GM10248 (cell line): ENCODE data around the gene URAD.
A peak's percentile ranks its signal among the peaks of the same experiment; 100 is the strongest.

ENCODE experiments used
- CTCF ChIA-PET: fragments of 300-600 bp; sonication (Branson Sonifier 250); formaldehyde crosslinking; extraction: SDS; loops from one replicate; lab custom pipeline; 2021; ENCODE audit warnings: antibody characterized with exemption; lab: Yijun Ruan, JAX
- POLR2A ChIA-PET: fragments of 350-650 bp; sonication (Branson Sonifier 250); formaldehyde crosslinking; extraction: SDS; loops from one replicate; lab custom pipeline; 2020; ENCODE audit warnings: antibody characterized with exemption; lab: Yijun Ruan, JAX
- DNase-seq: peaks from one replicate; pipeline ENCODE4 v3.0.0; 2012; ENCODE audit errors: extremely low spot score
- CTCF ChIP-seq: IDR thresholded peaks from 2 replicates; pipeline ENCODE4 v1.5.1; 2012; ENCODE audit warnings: mild to moderate bottlenecking, low read depth; ENCODE audit errors: extremely low read depth, missing control alignments, control extremely low read depth

URAD gene

DNA sequence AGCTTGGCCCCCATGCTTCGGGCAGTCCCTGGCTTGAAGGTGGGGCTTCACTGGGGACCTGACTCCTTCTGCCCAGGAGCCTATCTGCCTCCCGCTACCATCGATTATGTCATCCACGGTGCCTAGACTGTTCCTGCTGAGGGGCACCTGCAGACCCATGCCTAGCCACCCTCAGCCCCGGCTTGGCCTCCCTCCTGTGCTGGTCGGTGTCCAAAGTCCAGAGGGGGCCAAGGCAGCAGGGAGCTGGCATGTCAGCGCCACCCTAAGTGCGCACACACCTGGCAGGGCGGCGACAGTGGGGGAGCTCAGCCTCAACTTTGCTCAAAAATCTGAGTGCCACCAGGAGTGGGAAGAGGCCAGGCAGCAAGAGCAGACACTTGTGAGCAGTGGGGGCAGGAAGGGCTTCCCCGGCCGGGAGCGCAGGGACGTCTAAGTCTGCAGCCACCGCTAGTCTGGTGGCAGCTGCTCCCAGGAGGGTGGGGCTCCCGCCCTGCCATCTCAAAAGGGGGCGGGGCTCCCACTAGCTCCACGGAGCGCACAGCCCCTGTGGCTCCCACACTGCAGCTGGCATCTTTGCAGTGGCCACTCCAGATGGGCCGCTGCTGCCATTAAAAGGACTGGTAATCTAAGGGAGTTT lies 13.5 kb upstream of the URAD start:
- TF ChIP-seq CTCF = no peak
- CTCF ChIA-PET = interaction anchor here (0.8 to 4.5 kb wide), 3 partner anchors 16 to 172 kb away, joined by 3 to 21 read pairs (median 3); no protein-coding TSS in a partner anchor
- POLR2A ChIA-PET = no interaction called here
- no peak for DNase-seq

DNA sequence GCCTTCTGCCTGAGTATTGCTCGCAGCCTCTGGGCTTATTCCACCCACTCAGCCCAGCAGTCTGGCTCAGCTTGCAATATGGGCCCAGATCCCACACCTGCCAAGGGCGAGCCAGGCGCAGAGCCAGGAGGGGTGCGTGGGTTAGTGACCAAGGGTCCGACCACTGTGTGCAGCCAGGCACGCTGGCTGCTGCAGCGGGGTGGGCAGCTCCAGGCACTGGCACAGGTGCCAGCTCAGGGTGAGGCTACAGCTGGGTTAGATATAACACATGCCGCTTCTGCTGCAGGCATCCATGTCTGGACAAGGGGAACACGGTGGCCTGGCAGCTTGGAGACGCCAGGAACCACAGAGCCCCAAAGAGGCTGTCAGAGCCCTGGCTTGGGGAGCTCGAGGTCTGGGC lies 12.6 kb upstream of the URAD start:
- POLR2A ChIA-PET = no interaction called here
- no peak for DNase-seq
- TF ChIP-seq CTCF = no peak
- CTCF ChIA-PET = interaction anchor here (0.8 to 4.5 kb wide), 5 partner anchors 11 to 171 kb away, joined by 3 to 21 read pairs (median 3); no protein-coding TSS in a partner anchor

GRCh38 chr13:28000567-28000966 lies 12.1 kb upstream of the URAD start:
- no peak for DNase-seq
- ChIA-PET CTCF (interaction anchor here (0.9 to 4.5 kb wide), 3 partner anchors 12 to 171 kb away, joined by 3 to 21 read pairs (median 4); no protein-coding TSS in a partner anchor), POLR2A (no interaction called here)
- no peak for TF ChIP-seq CTCF

GRCh38 chr13:27997904-27998522 lies 9.5 kb upstream of the URAD start:
- ChIA-PET CTCF (interaction anchor here (1.0 to 5.1 kb wide), 7 partner anchors 13 to 636 kb away, joined by 3 to 28 read pairs (median 9); no protein-coding TSS in a partner anchor), POLR2A (no interaction called here)
- peak; percentile 61 for TF ChIP-seq CTCF
- peak; percentile 51 for DNase-seq

- CTCF ChIA-PET = no interaction called here
Measured at GRCh38 chr13:27991881-27992280, 3.4 kb upstream of the URAD start.

More at GRCh38 chr13:27991881-27992280, 3.4 kb upstream of the URAD start:
- no peak for TF ChIP-seq CTCF
- POLR2A ChIA-PET = no interaction called here
- no peak for DNase-seq
